Adipose tissue (tissue), 3 donors: ENCODE data around the gene TMCC1. TPM values are rescaled to one million over a fixed set of nuclear protein-coding genes. Genes with fewer than 3 reads are reported as not detected.
"Not testable (repeated sequence)": the region's sequence is repeated elsewhere in the genome, so short reads cannot be mapped to it uniquely, and the experiment has no call there.

ENCODE experiments used
- H3K27ac ChIP-seq: one replicate; pipeline ENCODE4 v1.5.1; 2013; ENCODE audit warnings: low read depth, low read length
- WGBS, 3 donors: extraction: QIAGEN DNeasy Blood & Tissue Kit; methylation state at CpG; one replicate each; pipeline ENCODE4 v1.1.7; 2013; 5-methylcytosine and 5-hydroxymethylcytosine counted together
- polyA plus RNA-seq, 3 donors: library from polyadenylated mRNA; stranded (reverse); fragments of 200-250 nt; gene quantifications; one replicate each; pipeline ENCODE4 v1.2.3, GENCODE V29; 2013
- donor health status: healthy with polysubstance abuse.
- donor health status: Bipolar disorder and iron deficiency.
- donor health status: healthy.

Gene TMCC1
- polyA plus RNA-seq, 3 donors: 5.3 to 11.0 (median 9.2) TPM

DNA sequence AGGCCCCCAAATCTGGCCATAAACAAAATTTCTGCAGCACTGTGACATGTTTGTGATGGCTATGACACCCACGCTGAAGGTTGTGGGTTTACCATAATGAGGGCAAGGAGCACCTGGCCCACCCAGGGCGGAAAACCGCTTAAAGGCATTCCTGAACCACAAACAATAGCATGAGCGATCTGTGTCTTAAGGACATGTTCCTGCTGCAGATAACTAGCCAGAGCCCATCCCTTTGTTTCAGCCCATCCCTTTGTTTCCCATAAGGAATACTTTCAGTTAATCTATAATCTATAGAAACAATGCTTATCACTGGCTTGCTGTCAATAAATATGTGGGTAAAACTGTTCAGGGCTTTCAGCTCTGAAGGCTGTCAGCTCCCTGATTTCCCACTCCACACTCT lies 7.8 kb upstream of the TMCC1 start:
- 95 to 97% (median 97%) methylated on average over 4 of the region's 4 CpGs for WGBS, 3 donors
- not testable (repeated sequence) for H3K27ac ChIP-seq

DNA sequence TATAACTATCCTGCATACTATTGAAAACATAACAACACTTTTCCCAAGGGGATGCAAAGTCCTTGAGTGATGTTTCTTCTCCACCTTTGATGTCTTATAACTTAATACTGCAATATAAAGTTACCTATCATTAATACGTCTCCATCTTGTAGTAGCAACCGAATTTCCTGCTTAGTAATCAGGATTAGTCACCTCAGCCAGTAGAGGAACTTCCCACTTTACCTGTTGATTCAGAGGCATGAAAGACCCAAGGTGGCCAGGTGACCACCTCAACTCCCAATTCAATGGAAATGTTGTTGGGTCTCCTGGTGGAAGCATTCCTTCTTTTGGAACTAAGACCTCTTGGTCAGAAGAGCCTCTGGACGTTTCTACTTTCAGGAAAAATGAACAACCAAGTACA lies 3.5 kb upstream of the TMCC1 start:
- no peak overlapping the region for H3K27ac ChIP-seq
- WGBS, 3 donors: 70 to 90% (median 87%) methylated on average over 3 of the region's 3 CpGs

- peak overlapping the region; percentile 71 for H3K27ac ChIP-seq
- WGBS, 3 donors: 0 to 2% (median 1%) methylated on average over 32 to 59 of the region's 62 CpGs
Measured at GRCh38 chr3:129892857-129893580, 492 bp downstream of the TMCC1 start.

GRCh38 chr3:129892486-129892856 lies 1.0 kb downstream of the TMCC1 start:
- no peak overlapping the region for H3K27ac ChIP-seq
- WGBS, 3 donors: 7 to 15% (median 14%) methylated on average over 13 of the region's 13 CpGs

- no peak overlapping the region for H3K27ac ChIP-seq
- WGBS, 3 donors: 76 to 83% (median 80%) methylated on average over 2 of the region's 2 CpGs
Measured at GRCh38 chr3:129890891-129891290, 2.6 kb downstream of the TMCC1 start.

GRCh38 chr3:129890125-129890524 lies 3.4 kb downstream of the TMCC1 start:
- no peak overlapping the region for H3K27ac ChIP-seq
- WGBS, 3 donors: 27 to 49% (median 43%) methylated on average over 2 of the region's 2 CpGs

- H3K27ac ChIP-seq: no peak overlapping the region
- WGBS, 3 donors: 72 to 73% (median 72%) methylated on average over 5 of the region's 5 CpGs
Measured at GRCh38 chr3:129888771-129889170, 4.7 kb downstream of the TMCC1 start.

DNA sequence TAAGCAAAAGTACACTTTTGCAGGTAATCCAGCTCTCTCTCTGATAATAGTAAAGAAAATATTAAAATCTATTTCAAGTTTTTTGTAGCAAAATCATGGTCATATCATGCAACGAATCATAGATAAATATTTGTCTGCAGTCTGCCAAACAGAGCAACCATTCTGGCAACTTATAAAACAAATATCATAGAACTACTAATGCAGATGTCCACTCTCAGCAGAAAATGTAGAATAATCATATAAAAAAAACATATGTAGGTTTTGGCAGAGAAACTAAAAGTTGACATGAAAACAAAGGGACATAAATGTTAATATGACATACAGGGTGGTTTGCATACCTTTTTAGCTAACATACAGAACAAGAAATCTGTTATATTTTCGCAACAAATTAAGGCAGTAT lies 12.2 kb downstream of the TMCC1 start:
- WGBS, 3 donors: 58 to 85% (median 76%) methylated on average over 2 of the region's 2 CpGs
- no peak overlapping the region for H3K27ac ChIP-seq

DNA sequence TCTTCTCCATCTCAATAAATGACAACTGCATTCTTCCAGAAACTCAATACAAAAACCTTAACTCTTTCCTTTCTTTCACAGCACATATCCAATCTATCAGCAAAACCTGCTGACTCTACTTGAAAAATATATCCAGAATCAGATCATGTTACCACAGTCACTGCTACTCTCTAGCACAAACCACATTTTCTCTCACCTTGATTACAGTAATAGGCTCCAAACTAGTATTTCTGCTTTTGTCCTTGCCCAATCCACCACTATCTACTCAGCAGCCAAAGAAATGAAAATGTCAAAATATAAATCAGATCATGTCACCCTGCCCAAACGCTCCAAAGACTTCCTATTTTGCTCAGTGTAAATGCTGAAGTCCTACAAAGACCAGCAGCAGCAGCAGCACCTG lies 15.2 kb downstream of the TMCC1 start:
- no peak overlapping the region for H3K27ac ChIP-seq
- 28 to 47% (median 41%) methylated on average over 1 of the region's 1 CpG for WGBS, 3 donors

- H3K27ac ChIP-seq: not testable (repeated sequence)
- WGBS, 3 donors: 91 to 100% (median 98%) methylated on average over 2 of the region's 2 CpGs
Measured at GRCh38 chr3:129874479-129874878, 19.0 kb downstream of the TMCC1 start.

GRCh38 chr3:129868912-129869311 lies 24.6 kb downstream of the TMCC1 start:
- H3K27ac ChIP-seq: no peak overlapping the region
- 95 to 97% (median 97%) methylated on average over 2 of the region's 2 CpGs for WGBS, 3 donors

- H3K27ac ChIP-seq: no peak overlapping the region
- whole genome bisulfite sequencing, 3 donors: 75 to 84% (median 79%) methylated on average over 5 of the region's 5 CpGs
Measured at GRCh38 chr3:129867506-129868124, 25.9 kb downstream of the TMCC1 start.

DNA sequence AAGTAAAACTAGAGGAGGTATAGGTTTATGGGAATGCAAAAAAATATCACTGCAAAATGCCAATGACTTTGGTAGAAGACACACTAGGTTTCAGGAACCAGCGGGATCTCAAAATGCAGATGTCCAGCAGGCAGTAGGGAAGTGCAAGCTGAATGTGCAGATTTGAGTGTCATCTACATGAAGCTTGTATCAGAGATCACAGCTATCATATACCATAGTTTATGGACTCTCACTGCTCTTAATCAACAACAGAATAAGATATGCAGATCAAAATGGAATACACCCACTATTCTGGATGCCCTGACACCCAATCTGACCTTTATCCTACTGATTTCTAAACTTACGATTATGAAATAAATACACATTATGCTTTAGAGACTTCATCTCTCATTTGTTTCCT lies 27.7 kb downstream of the TMCC1 start:
- 83 to 88% (median 85%) methylated on average over 2 of the region's 2 CpGs for WGBS, 3 donors
- no peak overlapping the region for H3K27ac ChIP-seq

- H3K27ac ChIP-seq: no peak overlapping the region
- WGBS, 3 donors: 93 to 97% (median 95%) methylated on average over 1 of the region's 1 CpG
Measured at GRCh38 chr3:129864519-129864918, 29.0 kb downstream of the TMCC1 start.

GRCh38 chr3:129859272-129859671 lies 34.2 kb downstream of the TMCC1 start:
- H3K27ac ChIP-seq: no peak overlapping the region
- WGBS, 3 donors: 97 to 98% (median 98%) methylated on average over 4 of the region's 4 CpGs

DNA sequence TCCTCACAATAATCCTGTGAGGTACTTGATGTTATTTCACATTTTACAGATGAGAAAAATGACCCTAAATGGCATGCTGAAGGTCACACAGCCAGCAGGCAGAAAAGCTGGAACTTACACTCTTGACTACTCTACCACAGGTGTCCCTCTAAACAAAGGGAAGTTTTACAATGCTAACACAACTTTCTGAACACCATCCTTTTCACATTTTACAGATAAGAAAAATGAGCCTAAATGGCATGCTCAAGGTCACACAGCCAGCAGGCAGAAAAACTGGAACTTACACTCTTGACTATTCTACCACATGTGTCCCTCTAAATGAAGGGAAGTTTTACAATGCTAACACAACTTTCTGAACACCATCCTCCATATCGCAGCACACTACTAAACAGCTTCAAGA lies 35.6 kb downstream of the TMCC1 start:
- no peak overlapping the region for H3K27ac ChIP-seq
- WGBS, 3 donors: 79 to 94% (median 85%) methylated on average over 1 of the region's 1 CpG

DNA sequence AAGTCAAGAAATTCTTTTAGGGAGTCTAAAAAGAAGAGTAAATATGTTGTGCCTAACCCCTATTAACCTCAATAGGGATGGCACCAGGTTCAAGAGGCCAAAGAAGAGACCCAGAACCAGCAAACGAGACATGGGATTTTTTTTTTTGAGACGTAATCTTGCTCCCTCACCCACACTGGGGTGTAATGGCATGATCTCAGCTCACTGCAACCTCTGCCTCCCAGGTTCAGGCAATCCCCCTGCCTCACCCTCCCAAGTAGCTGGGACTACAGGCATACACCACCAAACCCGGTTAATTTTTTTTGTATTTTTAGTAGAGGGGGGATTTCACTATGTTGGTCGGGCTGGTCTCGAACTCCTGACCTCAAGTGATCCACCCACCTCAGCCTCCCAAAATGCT lies 36.7 kb downstream of the TMCC1 start:
- 56 to 67% (median 57%) methylated on average over 5 of the region's 5 CpGs for WGBS, 3 donors

GRCh38 chr3:129855832-129856419 lies 37.6 kb downstream of the TMCC1 start:
- WGBS, 3 donors: 56 to 86% (median 60%) methylated on average over 5 of the region's 5 CpGs
- no peak overlapping the region for H3K27ac ChIP-seq

More for the DNA sequence above, 36.7 kb downstream of the TMCC1 start:
- H3K27ac ChIP-seq: not testable (repeated sequence)

- 48 to 62% (median 58%) methylated on average over 2 of the region's 2 CpGs for WGBS, 3 donors
- no peak overlapping the region for H3K27ac ChIP-seq
Measured at GRCh38 chr3:129855170-129855831, 38.2 kb downstream of the TMCC1 start.
